Neuronal stem cell (in vitro differentiated cells): ENCODE results near the gene PHAX.

Source experiments
- DNase-seq: peaks from one replicate; pipeline ENCODE4 v3.0.0-alpha.2; 2013; ENCODE audit warnings: low spot score
- H2AFZ ChIP-seq: one replicate; pipeline ENCODE4 v1.6.1; 2013; ENCODE audit warnings: mild to moderate bottlenecking, low read length, inconsistent platforms
- H2AK5ac ChIP-seq: 2 replicates; pipeline ENCODE4 v1.6.1; 2013; ENCODE audit warnings: low read depth, mild to moderate bottlenecking, inconsistent platforms, low read length, moderate library complexity, mixed read lengths
- H2BK120ac ChIP-seq: 2 replicates; pipeline ENCODE4 v1.6.1; 2013; ENCODE audit warnings: low read depth, mild to moderate bottlenecking, inconsistent platforms, low read length, moderate library complexity, mixed read lengths
- H2BK12ac ChIP-seq: one replicate; pipeline ENCODE4 v1.6.1; 2013; ENCODE audit warnings: low read length, inconsistent platforms
- H2BK15ac ChIP-seq: 2 replicates; pipeline ENCODE4 v1.6.1; 2013; ENCODE audit warnings: mild to moderate bottlenecking, low read length, inconsistent platforms, mixed read lengths
- H2BK5ac ChIP-seq: one replicate; pipeline ENCODE4 v1.6.1; 2013; ENCODE audit warnings: inconsistent platforms, mild to moderate bottlenecking, low read length, moderate library complexity
- H3K14ac ChIP-seq: one replicate; pipeline ENCODE4 v1.6.1; 2013; ENCODE audit warnings: low read length, inconsistent platforms
- H3K18ac ChIP-seq: 2 replicates; pipeline ENCODE4 v1.6.1; 2013; ENCODE audit warnings: low read length, inconsistent platforms
- H3K23ac ChIP-seq: 2 replicates; pipeline ENCODE4 v1.6.1; 2013; ENCODE audit warnings: low read depth, mild to moderate bottlenecking, mixed read lengths, low read length, inconsistent platforms; ENCODE audit not compliant: poor library complexity
- H3K27ac ChIP-seq: replicated peaks from 3 replicates; pipeline ENCODE4 v1.5.1; 2013; ENCODE audit warnings: low read length, inconsistent platforms
- H3K27me3 ChIP-seq, 3 experiments: 2 replicates each; pipeline ENCODE4 v1.6.1; 2013; ENCODE audit warnings: low read length in 3 of 3, mild to moderate bottlenecking in 2 of 3, inconsistent platforms in 1 of 3, low read depth in 1 of 3, mixed read lengths in 1 of 3, moderate library complexity in 1 of 3; ENCODE audit not compliant: control insufficient read depth in 3 of 3, insufficient read depth in 3 of 3
- H3K36me3 ChIP-seq, 2 donors: replicated peaks in 1 of 2; 2 replicates each; pipeline ENCODE4 v1.6.1; 2013; ENCODE audit warnings: low read length in 2 of 2; ENCODE audit not compliant: control insufficient read depth in 2 of 2, insufficient read depth in 2 of 2
- H3K4ac ChIP-seq: 2 replicates; pipeline ENCODE4 v1.6.1; 2013; ENCODE audit warnings: inconsistent platforms, mild to moderate bottlenecking, low read length, moderate library complexity
- H3K4me1 ChIP-seq, 2 donors: 1 replicate in 1 of 2; 2 replicates in 1 of 2; pipeline ENCODE4 v1.6.1; 2013; ENCODE audit warnings: low read length in 2 of 2, low read depth in 1 of 2; ENCODE audit not compliant: control insufficient read depth in 2 of 2, insufficient read depth in 1 of 2
- H3K4me2 ChIP-seq: one replicate; pipeline ENCODE4 v1.6.1; 2013; ENCODE audit warnings: mild to moderate bottlenecking, low read length, inconsistent platforms; ENCODE audit not compliant: insufficient read depth, poor library complexity, severe bottlenecking
- H3K4me3 ChIP-seq, 2 donors: 2 replicates each; pipeline ENCODE4 v1.5.1; 2013; ENCODE audit warnings: low read length in 2 of 2, mild to moderate bottlenecking in 2 of 2, inconsistent platforms in 1 of 2, moderate library complexity in 1 of 2
- H3K79me1 ChIP-seq: one replicate; pipeline ENCODE4 v1.6.1; 2013; ENCODE audit warnings: low read depth, mild to moderate bottlenecking, inconsistent platforms, low read length, moderate library complexity
- H3K9ac ChIP-seq: one replicate; pipeline ENCODE4 v1.6.1; 2013; ENCODE audit warnings: mild to moderate bottlenecking, low read depth, low read length, inconsistent platforms; ENCODE audit not compliant: poor library complexity
- H3K9me3 ChIP-seq, 2 donors: replicated peaks in 1 of 2; 2 replicates each; pipeline versions ENCODE3 to v1.6.1; 2013; ENCODE audit warnings: low read length in 2 of 2, mild to moderate bottlenecking in 2 of 2, inconsistent platforms in 1 of 2, low read depth in 1 of 2, mixed read lengths in 1 of 2, moderate library complexity in 1 of 2; ENCODE audit not compliant: control insufficient read depth in 2 of 2, insufficient read depth in 1 of 2
- H4K8ac ChIP-seq: one replicate; pipeline ENCODE4 v1.6.1; 2013; ENCODE audit warnings: low read depth, mild to moderate bottlenecking, inconsistent platforms, low read length, moderate library complexity
- H4K91ac ChIP-seq: one replicate; pipeline ENCODE4 v1.6.1; 2013; ENCODE audit warnings: low read length, low read depth, mild to moderate bottlenecking, inconsistent platforms; ENCODE audit not compliant: poor library complexity
- WGBS, 2 donors: extraction: QIAGEN DNeasy Blood & Tissue Kit; methylation state at CpG; one replicate each; pipeline ENCODE4 v1.1.7; 2013; ENCODE audit warnings: missing lambda C conversion rate in 2 of 2, mixed read lengths in 1 of 2; ENCODE audit not compliant: insufficient read length in 2 of 2, insufficient replicate concordance in 1 of 2; ENCODE audit errors: extremely low coverage in 2 of 2; 5-methylcytosine and 5-hydroxymethylcytosine counted together

PHAX gene

GRCh38 chr5:126635585-126635984, 34.8 kb downstream of the PHAX start:
- Histone ChIP-seq H3K36me3 (no peaks in the 10 kb centered on the region), H3K79me1 (no peaks in the 10 kb centered on the region), H3K4ac (no peak overlapping the region), H2AFZ (no peak overlapping the region), H3K9me3 (no peaks in the 10 kb centered on the region), H3K4me1 (no peaks in the 10 kb centered on the region), H2BK5ac (no peak overlapping the region), H3K14ac (no peak overlapping the region), H4K91ac (no peak overlapping the region), H3K4me2 (no peak overlapping the region), H3K27me3 (no peaks in the 10 kb centered on the region), H2BK15ac (no peak overlapping the region), H3K27ac (no peak overlapping the region), H2BK120ac (no peak overlapping the region), H2AK5ac (no peak overlapping the region), H3K9ac (no peak overlapping the region), H4K8ac (no peak overlapping the region), H3K4me3 (no peak overlapping the region), H3K23ac (no peak overlapping the region), H2BK12ac (no peak overlapping the region), H3K18ac (no peak overlapping the region)
- WGBS, 2 donors = no CpG with 5 or more reads among the region's 3 CpGs
- DNase-seq = no peak

DNA sequence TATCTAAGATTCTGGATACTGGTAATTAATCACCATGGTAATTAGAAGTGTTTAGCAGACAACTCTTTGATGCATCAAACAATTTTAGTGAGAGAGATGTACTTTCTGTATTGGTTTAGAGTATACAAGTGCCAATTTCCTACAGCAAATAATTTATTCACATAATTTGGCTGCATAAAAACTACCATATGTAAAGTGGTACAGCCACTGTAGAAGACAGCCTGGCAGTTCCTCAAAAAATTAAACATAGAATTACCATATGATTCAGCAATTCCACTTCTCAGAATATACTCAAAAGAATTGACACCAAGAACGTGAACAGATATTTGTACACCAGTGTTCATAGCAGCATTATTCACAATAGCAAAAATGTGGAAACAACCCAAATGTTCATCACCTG, 36.2 kb downstream of the PHAX start:
- H3K27ac ChIP-seq = no peak overlapping the region
- no peak overlapping the region for H2BK15ac ChIP-seq
- H2AFZ ChIP-seq = no peak overlapping the region
- H3K18ac ChIP-seq = no peak overlapping the region
- WGBS, 2 donors = no CpG with 5 or more reads among the region's 1 CpG
- no peak overlapping the region for H3K23ac ChIP-seq
- H3K14ac ChIP-seq = no peak overlapping the region
- no peak overlapping the region for H3K9ac ChIP-seq
- H4K91ac ChIP-seq = no peak overlapping the region
- H3K4me3 ChIP-seq = no peak overlapping the region
- no peak overlapping the region for H3K4ac ChIP-seq
- no peak overlapping the region for H2BK120ac ChIP-seq
- H2AK5ac ChIP-seq = no peak overlapping the region
- H2BK5ac ChIP-seq = no peak overlapping the region
- H3K4me2 ChIP-seq = no peak overlapping the region
- H2BK12ac ChIP-seq = no peak overlapping the region
- H3K27me3 ChIP-seq = no peaks in the 10 kb centered on the region
- no peaks in the 10 kb centered on the region for H3K36me3 ChIP-seq
- H3K9me3 ChIP-seq = no peaks in the 10 kb centered on the region
- no peaks in the 10 kb centered on the region for H3K4me1 ChIP-seq
- H4K8ac ChIP-seq = no peak overlapping the region
- H3K79me1 ChIP-seq = no peaks in the 10 kb centered on the region
- no peak for DNase-seq

DNA sequence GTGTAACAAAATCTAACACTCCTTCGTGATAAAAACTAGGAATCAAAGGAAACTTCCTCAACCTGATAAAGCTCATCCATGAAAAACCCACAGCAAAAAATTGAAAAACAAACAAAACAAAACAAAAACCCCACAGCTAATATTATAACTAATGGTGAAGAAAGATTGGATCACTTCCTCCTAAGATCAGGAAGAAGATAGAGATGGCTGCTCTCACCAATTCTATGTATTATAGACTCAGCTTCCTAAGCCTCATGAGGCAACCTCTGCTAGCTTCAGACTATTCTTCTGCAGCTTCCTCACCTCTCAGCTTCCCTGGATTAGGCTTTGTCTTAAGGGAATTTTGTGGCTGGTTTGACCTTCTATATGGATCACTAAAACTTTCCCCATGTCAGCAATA, 40.1 kb downstream of the PHAX start:
- Histone ChIP-seq H3K4me2 (no peak overlapping the region), H2BK5ac (no peak overlapping the region), H3K79me1 (no peaks in the 10 kb centered on the region), H2BK12ac (no peak overlapping the region), H4K91ac (no peak overlapping the region), H3K36me3 (no peaks in the 10 kb centered on the region), H3K14ac (no peak overlapping the region), H2AK5ac (no peak overlapping the region), H3K4me1 (no peaks in the 10 kb centered on the region), H3K9me3 (peaks cover 2 to 10% of the 10 kb centered on the region in 2 donors), H3K23ac (no peak overlapping the region), H2BK15ac (no peak overlapping the region), H3K27me3 (no peaks in the 10 kb centered on the region), H2AFZ (no peak overlapping the region), H3K9ac (no peak overlapping the region), H4K8ac (no peak overlapping the region), H2BK120ac (no peak overlapping the region), H3K18ac (no peak overlapping the region), H3K4me3 (no peak overlapping the region), H3K4ac (no peak overlapping the region), H3K27ac (no peak overlapping the region)
- DNase-seq = no peak
- no CpG with 5 or more reads among the region's 1 CpG for WGBS, 2 donors

DNA sequence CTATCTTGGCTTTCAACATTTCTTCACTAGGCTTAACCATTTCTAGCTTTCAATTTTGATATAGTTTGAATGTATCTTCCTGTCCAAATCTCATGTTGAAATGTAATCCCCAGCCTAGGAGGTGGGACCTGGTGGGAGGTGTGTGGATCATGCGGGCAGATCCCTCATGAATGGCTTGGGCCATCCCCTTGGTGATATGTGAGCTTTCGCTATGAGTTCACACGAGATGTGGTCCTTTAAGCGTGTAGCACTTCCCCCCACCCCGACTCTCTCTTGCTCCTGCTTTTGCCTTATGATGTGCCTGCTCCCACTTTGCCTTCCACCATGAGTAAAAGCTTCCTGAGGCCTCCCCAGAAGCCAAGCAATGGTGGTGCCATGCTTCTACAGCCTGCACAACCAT, 40.6 kb downstream of the PHAX start:
- H2BK15ac ChIP-seq = no peak overlapping the region
- H3K27me3 ChIP-seq = no peaks in the 10 kb centered on the region
- no peak overlapping the region for H3K9ac ChIP-seq
- no peak overlapping the region for H2AFZ ChIP-seq
- H3K14ac ChIP-seq = no peak overlapping the region
- H4K8ac ChIP-seq = no peak overlapping the region
- H3K4me1 ChIP-seq = no peaks in the 10 kb centered on the region
- no peak overlapping the region for H2BK120ac ChIP-seq
- WGBS, 2 donors = no CpG with 5 or more reads among the region's 5 CpGs
- no peak overlapping the region for H2BK12ac ChIP-seq
- H3K36me3 ChIP-seq = no peaks in the 10 kb centered on the region
- H3K27ac ChIP-seq = no peak overlapping the region
- H3K23ac ChIP-seq = no peak overlapping the region
- H3K9me3 ChIP-seq = peaks cover 2 to 10% of the 10 kb centered on the region in 2 donors
- H3K4ac ChIP-seq = no peak overlapping the region
- H2AK5ac ChIP-seq = no peak overlapping the region
- no peak overlapping the region for H4K91ac ChIP-seq
- H3K18ac ChIP-seq = no peak overlapping the region
- no peaks in the 10 kb centered on the region for H3K79me1 ChIP-seq
- no peak overlapping the region for H2BK5ac ChIP-seq
- no peak for DNase-seq
- no peak overlapping the region for H3K4me3 ChIP-seq
- H3K4me2 ChIP-seq = no peak overlapping the region
